Measurements from ENCODE around the gene CCDC38. TPM values are rescaled to one million over a fixed set of nuclear protein-coding genes. Genes with fewer than 3 reads are reported as not detected.

CCDC38 gene
- total and polyA plus RNA-seq, 4 donors: 0.46 to 1.4 (median 0.93) TPM

GRCh38 chr12:95960241-95960640 lies 17.8 kb upstream of the CCDC38 start:
- Histone ChIP-seq H3K9ac (ENCODE audit: low read depth in 1 of 2, low read length in 2 of 2) (no peak overlapping the region), H3K4me1 (ENCODE audit: control insufficient read depth in 4 of 4, insufficient read depth in 4 of 4, low read length in 3 of 4) (peaks cover 2 to 6% (median 4%) of the 10 kb centered on the region in 4 donors), H3K36me3 (ENCODE audit: control insufficient read depth in 4 of 4, insufficient read depth in 3 of 4, low read depth in 1 of 4, low read length in 3 of 4) (peaks cover 4 to 32% (median 23%) of the 10 kb centered on the region in 4 donors), H3K4me3 (ENCODE audit: low read depth in 1 of 3, low read length in 3 of 3) (no peak overlapping the region), H3K27me3 (ENCODE audit: control insufficient read depth in 4 of 4, insufficient read depth in 4 of 4, low read length in 3 of 4) (no peaks in the 10 kb centered on the region), H3K27ac (ENCODE audit: low read depth in 1 of 2, low read length in 2 of 2) (no peak overlapping the region), H3K9me3 (ENCODE audit: control insufficient read depth in 4 of 4, low read length in 3 of 4) (no peaks in the 10 kb centered on the region)
- 63% methylated on average over 5 of the region's 5 CpGs for WGBS
- no peak for TF ChIP-seq EGR1 (IDR thresholded peaks at IDR 0.05; ENCODE audit: low read depth in 2 of 2)
- no peak for TF ChIP-seq RXRA (IDR thresholded peaks at IDR 0.05)
- TF ChIP-seq FOXA2 (IDR thresholded peaks at IDR 0.05): no peak
- no peak for TF ChIP-seq HNF4A (conservative IDR thresholded peaks at IDR 0.05)
- TF ChIP-seq NR2F2 (IDR thresholded peaks at IDR 0.05): no peak
- no peak for TF ChIP-seq ZBTB33 (IDR thresholded peaks at IDR 0.05)
- no peak for TF ChIP-seq GABPA (IDR thresholded peaks at IDR 0.05 in 1 of 2, conservative IDR thresholded peaks at IDR 0.05 in 1 of 2)
- TF ChIP-seq RAD21 (IDR thresholded peaks at IDR 0.05): no peak
- TF ChIP-seq FOXA1 (IDR thresholded peaks at IDR 0.05): no peak
- DNase-seq (ENCODE audit: low spot score): no peak

GRCh38 chr12:95959107-95959506 lies 16.7 kb upstream of the CCDC38 start:
- H3K9ac ChIP-seq (ENCODE audit: low read depth in 1 of 2, low read length in 2 of 2): no peak overlapping the region
- WGBS: 78% methylated on average over 1 of the region's 1 CpG
- TF ChIP-seq SP1 (IDR thresholded peaks at IDR 0.05) (no peak), RAD21 (IDR thresholded peaks at IDR 0.05) (peak; percentile 38 to 64), HNF4G (IDR thresholded peaks at IDR 0.05) (no peak)
- peaks cover 0 to 2% (median 2%) of the 10 kb centered on the region in 4 donors for H3K4me1 ChIP-seq (ENCODE audit: control insufficient read depth in 4 of 4, insufficient read depth in 4 of 4, low read length in 3 of 4)
- H3K27me3 ChIP-seq (ENCODE audit: control insufficient read depth in 4 of 4, insufficient read depth in 4 of 4, low read length in 3 of 4): no peaks in the 10 kb centered on the region
- no peak for DNase-seq (ENCODE audit: low spot score)
- H3K36me3 ChIP-seq (ENCODE audit: control insufficient read depth in 4 of 4, insufficient read depth in 3 of 4, low read depth in 1 of 4, low read length in 3 of 4): peaks cover 4 to 40% (median 32%) of the 10 kb centered on the region in 4 donors
- no peaks in the 10 kb centered on the region for H3K9me3 ChIP-seq (ENCODE audit: control insufficient read depth in 4 of 4, low read length in 3 of 4)
- H3K4me3 ChIP-seq (ENCODE audit: low read depth in 1 of 3, low read length in 3 of 3): no peak overlapping the region
- no peak overlapping the region for H3K27ac ChIP-seq (ENCODE audit: low read depth in 1 of 2, low read length in 2 of 2)

- 88% methylated on average over 27 of the region's 27 CpGs for WGBS
- H3K4me3 ChIP-seq (ENCODE audit: low read depth in 1 of 3, low read length in 3 of 3): no peak overlapping the region
- no peak overlapping the region for H3K27ac ChIP-seq (ENCODE audit: low read depth in 1 of 2, low read length in 2 of 2)
- H3K9ac ChIP-seq (ENCODE audit: low read depth in 1 of 2, low read length in 2 of 2): no peak overlapping the region
- H3K9me3 ChIP-seq (ENCODE audit: control insufficient read depth in 4 of 4, low read length in 3 of 4): no peaks in the 10 kb centered on the region
- no peaks in the 10 kb centered on the region for H3K4me1 ChIP-seq (ENCODE audit: control insufficient read depth in 4 of 4, insufficient read depth in 4 of 4, low read length in 3 of 4)
- H3K36me3 ChIP-seq (ENCODE audit: control insufficient read depth in 4 of 4, insufficient read depth in 3 of 4, low read depth in 1 of 4, low read length in 3 of 4): peaks cover 4 to 38% (median 32%) of the 10 kb centered on the region in 4 donors
- H3K27me3 ChIP-seq (ENCODE audit: control insufficient read depth in 4 of 4, insufficient read depth in 4 of 4, low read length in 3 of 4): no peaks in the 10 kb centered on the region
- TF ChIP-seq ZBTB33 (IDR thresholded peaks at IDR 0.05): no peak
- no peak for DNase-seq (ENCODE audit: low spot score)
These were observed 14.2 kb upstream of the CCDC38 start for GRCh38 chr12:95956557-95957145.
